ENCODE data around the gene PAIP2B. TPM values are rescaled to one million over a fixed set of nuclear protein-coding genes. Genes with fewer than 3 reads are reported as not detected.

The PAIP2B gene
- polyA plus RNA-seq, 1 donor = 4.1 TPM

Other genes starting within 250 kb of the PAIP2B start
- gene ANKRD53, start 248.5 kb downstream of the PAIP2B start, polyA plus RNA-seq = 2.3 TPM
- gene TEX261, start 232.2 kb downstream of the PAIP2B start, polyA plus RNA-seq = 43.6 TPM
- gene NAGK, start 158.5 kb downstream of the PAIP2B start, polyA plus RNA-seq = 74.0 TPM
- 26.0 TPM for gene MCEE, start 96.9 kb downstream of the PAIP2B start, polyA plus RNA-seq
- 34.4 TPM for gene MPHOSPH10, start 96.5 kb downstream of the PAIP2B start, polyA plus RNA-seq
- 137 TPM for gene ZNF638, start 104.7 kb upstream of the PAIP2B start, polyA plus RNA-seq
- gene DYSF, start 226.5 kb upstream of the PAIP2B start, polyA plus RNA-seq = 6.3 TPM

Data from large intestine (tissue), 1 donor.